Ovary (tissue), 9 donors: ENCODE data around the gene PRSS1. TPM values are rescaled to one million over a fixed set of nuclear protein-coding genes. Genes with fewer than 3 reads are reported as not detected.
"Not testable (repeated sequence)": the region's sequence is repeated elsewhere in the genome, so short reads cannot be mapped to it uniquely, and the experiment has no call there.

Experiments
- DNase-seq, 5 donors: peaks; one replicate each; pipeline ENCODE4 v3.0.0-alpha.2; 2019 to 2020
- H3K27ac ChIP-seq, 2 donors: fragments of 200-600 bp; one replicate each; pipeline versions ENCODE4 v1.5.1 to v1.8.0; 2019 to 2022
- H3K27me3 ChIP-seq: fragments of 200-600 bp; one replicate; pipeline ENCODE4 v1.8.0; 2022
- H3K36me3 ChIP-seq: fragments of 200-600 bp; sonication (generic); one replicate; pipeline ENCODE4 v1.5.1; 2019
- H3K4me1 ChIP-seq: one replicate; pipeline ENCODE4 v1.8.1; 2013; ENCODE audit warnings: mild to moderate bottlenecking, moderate library complexity; ENCODE audit not compliant: insufficient read depth
- H3K4me3 ChIP-seq: fragments of 200-600 bp; sonication (generic); one replicate; pipeline ENCODE4 v1.5.1; 2017
- H3K9me3 ChIP-seq, 2 donors: fragments of 200-600 bp in 1 of 2; sonication (generic) in 1 of 2; one replicate each; pipeline versions ENCODE4 v1.5.1 to v1.8.1; 2013 to 2019; ENCODE audit warnings: mild to moderate bottlenecking in 1 of 2, moderate library complexity in 1 of 2
- EP300 ChIP-seq: sonication (generic); formaldehyde crosslinking; IDR thresholded peaks from one replicate; pipeline ENCODE4 v1.6.1; 2017; ENCODE audit warnings: antibody characterized with exemption
- POLR2A ChIP-seq: fragments of 450-650 bp; IDR thresholded peaks from one replicate; pipeline ENCODE4 v1.6.1; 2017; ENCODE audit warnings: antibody characterized with exemption, mild to moderate bottlenecking, moderate library complexity
- WGBS, 3 donors: extraction: QIAGEN DNeasy Blood & Tissue Kit in 1 of 3; methylation state at CpG; one replicate each; pipeline versions ENCODE4 v1.1.5 to v1.1.7; 2013 to 2017; 5-methylcytosine and 5-hydroxymethylcytosine counted together
- intact Hi-C, 4 donors: fragments of 100-400 bp; cut with DNase I; formaldehyde crosslinking; loops; one replicate each; pipeline versions ENCODE4 v1.11.0 to v1.15.1; 2022 to 2023
- polyA plus RNA-seq, 2 donors: library from polyadenylated mRNA; stranded (reverse); fragments of 200-250 nt in 1 of 2; fragments of 350-450 nt in 1 of 2; fragmentation: Illumina TruSeq in 1 of 2; extraction: RNeasy Lipid Tissue Mini Kit (QIAGEN cat#74804) in 1 of 2; gene quantifications; one replicate each; pipeline ENCODE4 v1.2.3, GENCODE V29; 2013 to 2014
- total RNA-seq, 7 donors: library from RNA; depleted of rRNA in 2 of 7; stranded (reverse); fragments of >200 nt in 2 of 7; fragmentation: NEBNext Ultra II Directional in 3 of 7; extraction: Animal tissue kit (Norgen Biotek cat#: 25700) in 3 of 7; gene quantifications; one replicate each; pipeline versions ENCODE4 v1.1.0 to v1.2.4, GENCODE V29; 2016 to 2023
- TF ChIP-seq, protein P1 (sequence below), 3 donors: fragments of 450-650 bp in 2 of 3; fragments of 200-600 bp in 1 of 3; IDR thresholded peaks; one replicate each; pipeline versions ENCODE4 v1.5.1 to v1.8.0; 2016 to 2022; ENCODE audit warnings: antibody characterized with exemption in 3 of 3, mild to moderate bottlenecking in 1 of 3
- donor health status: DM: no; HTN: no; CAD: no; lungs with moderate emphysema.
- donor health status: DM: no; HTN: no; CAD: no.
- donor health status: Bipolar disorder and iron deficiency.
- donor health status: DM: yes; HTN: yes; CAD: no.
- donor health status: DM: no; HTN: no; CAD: no.
- donor health status: DM: yes; HTN: yes; CAD: no.

Gene PRSS1
- total and polyA plus RNA-seq, 9 donors = 0.15 to 35.0 (median 2.6) TPM; not detected in 4

DNA sequence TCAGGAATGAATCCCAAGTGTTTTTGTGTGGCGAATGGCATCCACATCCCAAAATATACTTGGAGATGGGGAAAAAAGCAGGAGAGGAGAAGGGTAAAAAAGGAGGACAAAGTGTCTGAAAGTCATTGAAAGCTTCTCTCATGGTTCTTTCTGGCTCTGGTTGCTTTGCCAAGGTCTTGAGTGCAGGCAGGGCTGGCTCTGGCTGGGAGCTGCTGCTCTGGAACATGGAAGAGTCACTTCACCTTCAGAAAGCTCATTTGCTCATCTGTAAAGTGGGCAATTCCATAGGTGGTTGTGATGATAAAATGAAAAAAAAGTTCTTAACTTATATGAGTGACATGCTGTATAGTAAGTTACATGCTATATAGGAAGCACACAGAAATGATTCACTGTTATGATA lies 18.6 kb downstream of the PRSS1 start:
- H3K9me3 ChIP-seq = no peaks in the 10 kb centered on the region
- H3K27ac ChIP-seq = no peak overlapping the region
- intact Hi-C loops = no loop called here
- WGBS, 3 donors = 76 to 86% (median 83%) methylated on average over 1 of the region's 1 CpG
- no peaks in the 10 kb centered on the region for H3K27me3 ChIP-seq
- DNase-seq = no peak
- TF ChIP-seq, protein P1, sequence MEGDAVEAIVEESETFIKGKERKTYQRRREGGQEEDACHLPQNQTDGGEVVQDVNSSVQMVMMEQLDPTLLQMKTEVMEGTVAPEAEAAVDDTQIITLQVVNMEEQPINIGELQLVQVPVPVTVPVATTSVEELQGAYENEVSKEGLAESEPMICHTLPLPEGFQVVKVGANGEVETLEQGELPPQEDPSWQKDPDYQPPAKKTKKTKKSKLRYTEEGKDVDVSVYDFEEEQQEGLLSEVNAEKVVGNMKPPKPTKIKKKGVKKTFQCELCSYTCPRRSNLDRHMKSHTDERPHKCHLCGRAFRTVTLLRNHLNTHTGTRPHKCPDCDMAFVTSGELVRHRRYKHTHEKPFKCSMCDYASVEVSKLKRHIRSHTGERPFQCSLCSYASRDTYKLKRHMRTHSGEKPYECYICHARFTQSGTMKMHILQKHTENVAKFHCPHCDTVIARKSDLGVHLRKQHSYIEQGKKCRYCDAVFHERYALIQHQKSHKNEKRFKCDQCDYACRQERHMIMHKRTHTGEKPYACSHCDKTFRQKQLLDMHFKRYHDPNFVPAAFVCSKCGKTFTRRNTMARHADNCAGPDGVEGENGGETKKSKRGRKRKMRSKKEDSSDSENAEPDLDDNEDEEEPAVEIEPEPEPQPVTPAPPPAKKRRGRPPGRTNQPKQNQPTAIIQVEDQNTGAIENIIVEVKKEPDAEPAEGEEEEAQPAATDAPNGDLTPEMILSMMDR (IDR thresholded peaks at IDR 0.05) = no peak
- TF ChIP-seq EP300 (no peak), POLR2A (no peak)
- no peaks in the 10 kb centered on the region for H3K36me3 ChIP-seq
- no peaks in the 10 kb centered on the region for H3K4me1 ChIP-seq
- H3K4me3 ChIP-seq = no peak overlapping the region

DNA sequence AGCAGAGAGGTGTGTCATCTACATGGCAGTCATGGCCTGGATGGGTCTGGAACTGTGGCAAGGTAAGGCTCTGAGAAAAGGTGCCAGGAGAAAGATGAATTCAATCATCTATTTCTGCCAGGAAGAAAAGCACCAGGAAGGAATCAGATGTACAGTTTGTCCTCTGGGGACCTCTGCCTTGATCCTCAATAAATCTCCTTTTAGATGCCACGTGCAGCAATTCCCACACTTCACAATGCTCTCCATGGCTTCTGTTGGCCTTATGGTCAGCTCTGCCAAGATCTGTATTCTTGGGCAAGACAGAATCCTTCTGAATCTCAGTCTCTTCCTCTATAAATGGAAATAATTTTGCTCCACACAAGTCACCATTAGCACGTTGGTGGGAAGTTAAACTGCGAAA lies 19.6 kb downstream of the PRSS1 start:
- H3K27ac ChIP-seq, H3K4me1 ChIP-seq, H3K27me3 ChIP-seq, H3K4me3 ChIP-seq, DNase-seq, H3K9me3 ChIP-seq, H3K36me3 ChIP-seq, intact Hi-C loops: not testable (repeated sequence)
- WGBS, 3 donors = 74 to 77% (median 76%) methylated on average over 3 of the region's 3 CpGs

DNA sequence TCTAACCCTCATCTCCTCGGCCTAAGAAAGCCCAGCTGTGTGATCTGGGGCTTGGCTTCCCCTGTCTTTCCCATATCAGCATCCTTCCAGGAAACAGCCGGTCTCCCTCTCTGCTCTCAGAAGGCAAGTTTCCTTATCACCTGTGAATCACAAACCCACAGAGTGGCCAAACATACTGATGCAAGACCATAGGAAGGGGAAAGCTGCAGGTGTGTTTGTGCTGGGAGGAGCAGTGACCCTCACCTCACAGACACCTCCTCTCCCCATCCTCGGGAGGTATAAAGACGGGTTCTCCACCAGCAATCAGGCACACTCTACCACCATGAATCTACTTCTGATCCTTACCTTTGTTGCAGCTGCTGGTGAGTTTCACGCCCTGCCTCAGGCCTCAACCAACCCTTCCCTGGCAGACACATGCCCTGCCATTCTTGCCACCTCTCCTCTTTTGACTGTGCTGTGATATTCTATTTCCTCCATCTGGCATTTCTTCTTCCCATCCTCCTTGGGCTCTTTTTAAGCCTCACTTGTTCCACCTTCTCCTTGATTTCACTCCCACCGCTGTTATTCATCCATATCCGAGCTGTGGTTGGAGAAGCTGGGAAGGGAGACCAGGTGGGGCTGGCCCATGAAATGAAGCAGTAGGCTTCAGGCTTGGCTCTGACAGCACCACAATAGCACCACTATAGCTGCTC lies 21.5 kb downstream of the PRSS1 start, which contains the start of gene PRSS2:
TSS of gene PRSS2 (plus strand) at position 310 of the 692 bp plus-strand sequence. CDS start at position 323, 13 bp downstream.
- Histone ChIP-seq H3K4me1 (no peaks in the 10 kb centered on the region), H3K27ac (no peak within 1 kb of the TSS), H3K9me3 (no peaks in the 10 kb centered on the region), H3K4me3 (no peak within 1 kb of the TSS), H3K27me3 (no peaks in the 10 kb centered on the region), H3K36me3 (no peaks in the 10 kb centered on the region)
- 73 to 76% (median 74%) methylated on average over 7 of the region's 7 CpGs for WGBS, 3 donors
- no peak for DNase-seq
- intact Hi-C loops = no loop called here
- TF ChIP-seq, protein P1 (IDR thresholded peaks at IDR 0.05) = no peak
- TF ChIP-seq EP300 = no peak
- no peak for TF ChIP-seq POLR2A

DNA sequence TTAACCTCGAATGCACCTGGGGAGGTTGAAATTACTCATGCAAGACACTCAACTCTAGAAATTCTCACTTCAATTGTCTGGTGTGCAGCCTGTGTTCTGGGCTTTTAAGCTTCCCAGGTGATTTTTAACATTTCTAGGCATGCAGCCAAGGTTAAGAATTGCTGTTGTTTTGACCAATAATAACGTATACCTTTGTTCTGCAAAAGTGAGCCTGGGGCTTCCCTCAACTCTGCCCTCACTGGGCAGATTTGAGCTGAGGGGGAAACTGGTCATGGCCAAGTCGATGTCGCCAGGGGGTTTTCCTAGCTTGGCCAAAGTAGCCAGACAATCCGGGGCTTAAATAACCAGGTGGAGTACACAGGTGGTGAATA lies 22.1 kb downstream of the PRSS1 start:
- H3K27me3 ChIP-seq = no peaks in the 10 kb centered on the region
- intact Hi-C loops = no loop called here
- H3K4me3 ChIP-seq = no peak overlapping the region
- H3K4me1 ChIP-seq = no peaks in the 10 kb centered on the region
- DNase-seq = no peak
- H3K36me3 ChIP-seq = no peaks in the 10 kb centered on the region
- TF ChIP-seq EP300 (no peak), POLR2A (no peak)
- TF ChIP-seq, protein P1 (IDR thresholded peaks at IDR 0.05) = no peak
- WGBS, 3 donors = 59 to 70% (median 70%) methylated on average over 5 of the region's 5 CpGs
- no peak overlapping the region for H3K27ac ChIP-seq
- no peaks in the 10 kb centered on the region for H3K9me3 ChIP-seq

DNA sequence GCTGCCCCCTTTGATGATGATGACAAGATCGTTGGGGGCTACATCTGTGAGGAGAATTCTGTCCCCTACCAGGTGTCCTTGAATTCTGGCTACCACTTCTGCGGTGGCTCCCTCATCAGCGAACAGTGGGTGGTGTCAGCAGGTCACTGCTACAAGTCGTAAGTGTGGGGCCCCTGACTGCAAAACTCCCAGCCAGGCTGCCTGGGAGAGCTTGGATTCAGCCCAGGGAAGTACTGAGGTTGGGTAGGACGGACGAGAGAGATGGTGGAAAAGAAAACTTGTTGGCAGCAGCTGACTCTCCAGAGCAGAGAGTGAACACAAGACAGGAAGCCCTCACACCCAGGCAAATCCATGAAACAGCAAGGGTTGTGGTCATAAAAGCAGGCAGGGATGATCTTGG lies 22.8 kb downstream of the PRSS1 start:
- H3K27ac ChIP-seq = no peak overlapping the region
- TF ChIP-seq EP300 = no peak
- no peaks in the 10 kb centered on the region for H3K36me3 ChIP-seq
- no peak overlapping the region for H3K4me3 ChIP-seq
- no peak for DNase-seq
- H3K27me3 ChIP-seq = no peaks in the 10 kb centered on the region
- 32 to 52% (median 46%) methylated on average over 6 of the region's 6 CpGs for WGBS, 3 donors
- no peaks in the 10 kb centered on the region for H3K4me1 ChIP-seq
- intact Hi-C loops = no loop called here
- no peaks in the 10 kb centered on the region for H3K9me3 ChIP-seq
